ENCODE results near the gene RAB31.
"Not testable (repeated sequence)": the region's sequence is repeated elsewhere in the genome, so short reads cannot be mapped to it uniquely, and the experiment has no call there.

Gene RAB31

GRCh38 chr18:9869715-9870430 lies 161.8 kb downstream of the RAB31 start:
- DNase-seq: no peak

- no peak for DNase-seq
Observed at GRCh38 chr18:9870431-9871008, 162.4 kb downstream of the RAB31 start.

GRCh38 chr18:9871244-9871746 lies 163.2 kb downstream of the RAB31 start:
- no peak for DNase-seq

- no peak for DNase-seq
Observed at GRCh38 chr18:9872823-9873222, 164.7 kb downstream of the RAB31 start.

- no peak for DNase-seq
Observed at GRCh38 chr18:9874728-9875127, 166.6 kb downstream of the RAB31 start.

GRCh38 chr18:9876212-9876866 lies 168.2 kb downstream of the RAB31 start:
- DNase-seq: no peak

- DNase-seq: no peak
Observed at GRCh38 chr18:9876867-9877654, 169.0 kb downstream of the RAB31 start.

GRCh38 chr18:9877655-9878014 lies 169.5 kb downstream of the RAB31 start:
- DNase-seq: no peak

- no peak for DNase-seq
Observed at GRCh38 chr18:9878095-9878494, 170.0 kb downstream of the RAB31 start.

GRCh38 chr18:9878783-9879242 lies 170.7 kb downstream of the RAB31 start:
- no peak for DNase-seq

- no peak for DNase-seq
Observed at GRCh38 chr18:9884090-9884489, 176.0 kb downstream of the RAB31 start.

- DNase-seq: no peak
Observed at GRCh38 chr18:9884532-9885140, 176.5 kb downstream of the RAB31 start.

GRCh38 chr18:9885170-9886004 lies 177.3 kb downstream of the RAB31 start, which contains the start of gene TXNDC2:
TSS of gene TXNDC2 (plus strand) at chr18:9885973. CDS start at chr18:9886681, 708 bp downstream.
- DNase-seq: no peak

- no peak for DNase-seq
Observed at GRCh38 chr18:9886005-9886348, 177.9 kb downstream of the RAB31 start.

GRCh38 chr18:9887992-9888391 lies 179.9 kb downstream of the RAB31 start:
- no peak for DNase-seq

GRCh38 chr18:9890196-9890595 lies 182.1 kb downstream of the RAB31 start:
- DNase-seq: no peak

GRCh38 chr18:9890957-9891356 lies 182.9 kb downstream of the RAB31 start:
- DNase-seq: no peak

- not testable (repeated sequence) for DNase-seq
Observed at GRCh38 chr18:9891515-9891914, 183.4 kb downstream of the RAB31 start.

GRCh38 chr18:9894454-9895068 lies 186.5 kb downstream of the RAB31 start:
- DNase-seq: no peak

GRCh38 chr18:9897129-9897528 lies 189.0 kb downstream of the RAB31 start:
- DNase-seq: no peak

GRCh38 chr18:9897787-9898291 lies 189.7 kb downstream of the RAB31 start:
- DNase-seq: not testable (repeated sequence)

All from activated T-cell treated with anti-CD3 and anti-CD28 coated beads, Interleukin-2, amount 50 U/mL, for 48 hours (primary cell).